Measurements from ENCODE around the gene CAMK2D. TPM values are rescaled to one million over a fixed set of nuclear protein-coding genes. Genes with fewer than 3 reads are reported as not detected.
"Not testable (repeated sequence)": the region's sequence is repeated elsewhere in the genome, so short reads cannot be mapped to it uniquely, and the experiment has no call there.

The CAMK2D gene
- total RNA-seq, 1 experiment from 2014 or later, result 15.4 TPM

DNA sequence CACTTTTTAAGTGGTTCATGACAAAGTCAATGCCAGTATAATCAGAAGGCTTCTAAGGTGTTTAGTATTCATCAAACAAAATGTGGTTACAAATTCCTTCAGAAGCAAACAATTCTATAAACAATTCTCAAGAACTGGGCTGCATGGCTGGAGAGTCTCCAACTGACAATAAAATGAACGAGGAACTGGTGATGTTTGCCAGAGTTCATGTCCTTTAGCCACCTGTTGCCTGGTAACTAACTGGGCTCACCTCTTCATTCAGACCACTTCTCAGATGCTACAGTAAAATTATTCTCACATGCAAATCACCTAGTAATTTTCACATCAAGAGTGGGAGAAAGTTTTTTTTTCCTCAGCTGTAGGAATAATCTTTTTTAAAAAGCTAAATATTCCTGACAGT is 53.3 kb downstream of the CAMK2D start:
- Histone ChIP-seq H3K9me2 (replicated peaks; ENCODE audit: low read length) (no peaks in the 10 kb centered on the region), H3K27ac (ENCODE audit: low read length) (no peak overlapping the region), H2AFZ (ENCODE audit: low read length) (no peak overlapping the region), H3K9ac (ENCODE audit: low read length) (no peak overlapping the region), H3F3A (ENCODE audit: low read length, unreplicated experiment) (no peaks in the 10 kb centered on the region), H3K27me3 (ENCODE audit: low read length) (no peaks in the 10 kb centered on the region), H3K79me2 (ENCODE audit: low read length) (no peaks in the 10 kb centered on the region), H3K9me3 (ENCODE audit: low read length) (no peaks in the 10 kb centered on the region), H3K4me3 (ENCODE audit: low read length) (no peak overlapping the region), H3K4me1 (ENCODE audit: insufficient read depth, low read length) (peaks cover under 1% of the 10 kb centered on the region; the same call in 1 of the 2 replicates), H4K20me1 (ENCODE audit: low read length) (no peaks in the 10 kb centered on the region), H3K4me2 (ENCODE audit: low read length) (no peak overlapping the region), H3K36me3 (ENCODE audit: low read depth, low read length) (no peaks in the 10 kb centered on the region)
- POLR2A ChIA-PET (ENCODE audit: unreplicated experiment), result no interaction called here
- BruUV-seq (replicated peaks), result no TSS peak
- TF ChIP-seq EZH2phosphoT487 (IDR thresholded peaks at IDR 0.05; ENCODE audit: borderline replicate concordance, low read length), result no peak
- no peak for TF ChIP-seq EZH2 (IDR thresholded peaks at IDR 0.05; ENCODE audit: low read length, unreplicated experiment)
- TF ChIP-seq, protein P1, sequence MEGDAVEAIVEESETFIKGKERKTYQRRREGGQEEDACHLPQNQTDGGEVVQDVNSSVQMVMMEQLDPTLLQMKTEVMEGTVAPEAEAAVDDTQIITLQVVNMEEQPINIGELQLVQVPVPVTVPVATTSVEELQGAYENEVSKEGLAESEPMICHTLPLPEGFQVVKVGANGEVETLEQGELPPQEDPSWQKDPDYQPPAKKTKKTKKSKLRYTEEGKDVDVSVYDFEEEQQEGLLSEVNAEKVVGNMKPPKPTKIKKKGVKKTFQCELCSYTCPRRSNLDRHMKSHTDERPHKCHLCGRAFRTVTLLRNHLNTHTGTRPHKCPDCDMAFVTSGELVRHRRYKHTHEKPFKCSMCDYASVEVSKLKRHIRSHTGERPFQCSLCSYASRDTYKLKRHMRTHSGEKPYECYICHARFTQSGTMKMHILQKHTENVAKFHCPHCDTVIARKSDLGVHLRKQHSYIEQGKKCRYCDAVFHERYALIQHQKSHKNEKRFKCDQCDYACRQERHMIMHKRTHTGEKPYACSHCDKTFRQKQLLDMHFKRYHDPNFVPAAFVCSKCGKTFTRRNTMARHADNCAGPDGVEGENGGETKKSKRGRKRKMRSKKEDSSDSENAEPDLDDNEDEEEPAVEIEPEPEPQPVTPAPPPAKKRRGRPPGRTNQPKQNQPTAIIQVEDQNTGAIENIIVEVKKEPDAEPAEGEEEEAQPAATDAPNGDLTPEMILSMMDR (conservative IDR thresholded peaks at IDR 0.05; ENCODE audit: low read depth, low read length), result no peak
- CTCF ChIA-PET, result no interaction called here
- DNase-seq (peak; percentile 43), ATAC-seq (peak; percentile 22; the same call in 1 of the 2 replicates)
- intact Hi-C loops (cut with micrococcal nuclease), result no loop called here

DNA sequence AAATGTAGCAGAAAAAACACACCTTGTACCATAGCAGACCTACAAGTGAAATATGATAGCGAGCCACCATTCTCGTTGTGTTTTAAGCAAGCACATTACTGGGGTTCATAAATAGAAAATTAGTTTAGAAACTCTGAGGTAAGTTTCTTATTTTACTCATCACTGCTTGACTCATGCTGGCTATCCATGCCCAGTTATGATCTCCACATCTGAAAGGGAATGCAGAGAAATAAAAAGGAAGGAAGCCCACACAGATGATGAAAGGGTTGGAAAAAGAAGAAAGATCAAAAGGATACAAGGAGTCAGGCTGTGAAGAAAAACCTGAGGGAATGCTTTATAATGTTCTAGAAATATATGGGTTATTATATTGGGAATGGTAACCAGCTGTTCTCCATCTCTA is 54.5 kb downstream of the CAMK2D start:
- TF ChIP-seq EZH2 (IDR thresholded peaks at IDR 0.05; ENCODE audit: low read length, unreplicated experiment) (no peak), EZH2phosphoT487 (IDR thresholded peaks at IDR 0.05; ENCODE audit: borderline replicate concordance, low read length) (no peak)
- TF ChIP-seq, protein P1 (conservative IDR thresholded peaks at IDR 0.05; ENCODE audit: low read depth, low read length), result no peak
- Histone ChIP-seq H3K4me1 (ENCODE audit: insufficient read depth, low read length) (peaks cover 6% of the 10 kb centered on the region), H3F3A (ENCODE audit: low read length, unreplicated experiment) (no peaks in the 10 kb centered on the region), H3K79me2 (ENCODE audit: low read length) (no peaks in the 10 kb centered on the region), H3K4me2 (ENCODE audit: low read length) (no peak overlapping the region), H3K27ac (ENCODE audit: low read length) (no peak overlapping the region), H3K9me2 (replicated peaks; ENCODE audit: low read length) (no peaks in the 10 kb centered on the region), H2AFZ (ENCODE audit: low read length) (no peak overlapping the region), H3K27me3 (ENCODE audit: low read length) (no peaks in the 10 kb centered on the region), H3K4me3 (ENCODE audit: low read length) (no peak overlapping the region), H3K9ac (ENCODE audit: low read length) (no peak overlapping the region), H3K9me3 (ENCODE audit: low read length) (no peaks in the 10 kb centered on the region), H4K20me1 (ENCODE audit: low read length) (no peaks in the 10 kb centered on the region), H3K36me3 (ENCODE audit: low read depth, low read length) (no peaks in the 10 kb centered on the region)
- intact Hi-C loops (cut with micrococcal nuclease), result no loop called here
- CTCF ChIA-PET, result no interaction called here
- no TSS peak for BruUV-seq (replicated peaks)
- DNase-seq (no peak), ATAC-seq (no peak)
- POLR2A ChIA-PET (ENCODE audit: unreplicated experiment), result no interaction called here

DNA sequence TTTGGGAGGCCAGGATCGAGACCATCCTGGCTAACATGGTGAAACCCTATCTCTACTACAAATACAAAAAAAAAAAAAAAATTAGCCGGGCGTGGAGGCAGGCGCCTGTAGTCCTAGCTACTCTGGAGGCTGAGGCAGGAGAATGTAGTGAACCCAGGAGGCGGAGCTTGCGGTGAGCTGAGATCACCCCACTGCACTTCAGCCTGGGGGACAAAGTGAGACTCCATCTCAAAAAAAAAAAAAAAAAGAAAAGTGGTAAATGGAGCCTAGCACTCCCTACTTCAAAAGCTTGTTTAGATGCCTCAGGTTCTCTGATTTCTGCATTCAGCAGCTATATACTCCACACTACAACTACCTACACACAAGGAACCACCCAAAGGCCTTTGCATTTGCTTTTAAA is 56.4 kb downstream of the CAMK2D start:
- DNase-seq; H2AFZ ChIP-seq (ENCODE audit: low read length); H3F3A ChIP-seq (ENCODE audit: low read length, unreplicated experiment); ATAC-seq; H3K27me3 ChIP-seq (ENCODE audit: low read length); H3K9ac ChIP-seq (ENCODE audit: low read length); H3K9me2 ChIP-seq (replicated peaks; ENCODE audit: low read length); H3K27ac ChIP-seq (ENCODE audit: low read length); CTCF ChIA-PET; intact Hi-C loops (cut with micrococcal nuclease); H3K79me2 ChIP-seq (ENCODE audit: low read length); H3K4me2 ChIP-seq (ENCODE audit: low read length); H4K20me1 ChIP-seq (ENCODE audit: low read length); H3K4me3 ChIP-seq (ENCODE audit: low read length); H3K9me3 ChIP-seq (ENCODE audit: low read length); POLR2A ChIA-PET (ENCODE audit: unreplicated experiment); H3K4me1 ChIP-seq (ENCODE audit: insufficient read depth, low read length); BruUV-seq (replicated peaks); H3K36me3 ChIP-seq (ENCODE audit: low read depth, low read length): not testable (repeated sequence)

DNA sequence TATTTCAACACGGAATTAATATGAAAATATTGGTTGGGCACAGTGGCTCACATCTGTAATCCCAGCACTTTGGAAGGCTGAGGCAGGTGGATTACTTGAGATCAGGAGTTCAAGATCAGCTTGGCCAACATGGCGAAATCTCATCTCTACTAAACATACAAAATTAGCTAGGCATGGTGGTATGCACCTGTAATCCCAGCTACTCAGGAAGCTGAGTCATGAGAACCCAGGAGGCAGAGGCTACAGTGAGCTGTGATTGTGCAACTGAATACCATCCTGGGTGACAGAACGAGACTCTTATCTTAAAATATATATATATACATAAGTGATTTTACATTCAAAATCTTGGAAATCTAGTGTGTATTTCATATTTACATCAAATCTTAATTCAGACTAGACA is 58.9 kb downstream of the CAMK2D start:
- H3K4me3 ChIP-seq (ENCODE audit: low read length); H3K9ac ChIP-seq (ENCODE audit: low read length); H3K79me2 ChIP-seq (ENCODE audit: low read length); BruUV-seq (replicated peaks); H3K4me2 ChIP-seq (ENCODE audit: low read length); H3K27ac ChIP-seq (ENCODE audit: low read length); H3K27me3 ChIP-seq (ENCODE audit: low read length); H4K20me1 ChIP-seq (ENCODE audit: low read length); H3F3A ChIP-seq (ENCODE audit: low read length, unreplicated experiment); intact Hi-C loops (cut with micrococcal nuclease); H3K36me3 ChIP-seq (ENCODE audit: low read depth, low read length); H3K9me2 ChIP-seq (replicated peaks; ENCODE audit: low read length); H3K9me3 ChIP-seq (ENCODE audit: low read length); CTCF ChIA-PET; H3K4me1 ChIP-seq (ENCODE audit: insufficient read depth, low read length); POLR2A ChIA-PET (ENCODE audit: unreplicated experiment); H2AFZ ChIP-seq (ENCODE audit: low read length): not testable (repeated sequence)
- peak; percentile 65 for DNase-seq
- peak; percentile 53 for ATAC-seq
